Measurements from ENCODE around the gene LYRM4. TPM values are rescaled to one million over a fixed set of nuclear protein-coding genes. Genes with fewer than 3 reads are reported as not detected.

LYRM4 gene
- total and polyA plus RNA-seq, 4 donors, result 17.9 to 28.7 (median 21.1) TPM

- ATAC-seq (ENCODE audit: low FRiP score) (no peak), DNase-seq (no peak)
- peaks cover 0 to 7% of the 10 kb centered on the region in 2 donors for H3K4me1 ChIP-seq (ENCODE audit: control insufficient read depth in 1 of 2, insufficient read depth in 2 of 2, low read length in 2 of 2)
- no peak overlapping the region for H3K4me3 ChIP-seq (ENCODE audit: low read length in 2 of 2)
- H3K9me3 ChIP-seq (ENCODE audit: control insufficient read depth, low read length), result no peaks in the 10 kb centered on the region
- H3K27me3 ChIP-seq (ENCODE audit: control insufficient read depth in 1 of 2, insufficient read depth in 2 of 2, low read length in 1 of 2), result no peaks in the 10 kb centered on the region
- H3K27ac ChIP-seq (ENCODE audit: low read depth in 1 of 2, low read length in 2 of 2), result no peak overlapping the region
- peaks cover 0 to 2% of the 10 kb centered on the region in 2 donors for H3K36me3 ChIP-seq (ENCODE audit: control insufficient read depth in 1 of 2, insufficient read depth in 2 of 2, low read length in 1 of 2)
- WGBS, 2 donors, result 97 to 98% methylated on average over 3 of the region's 3 CpGs
- intact Hi-C loops (cut with DNase I), result no loop called here
Measured at GRCh38 chr6:5188646-5189045, 72.1 kb downstream of the LYRM4 start.

GRCh38 chr6:5184878-5185277 is 75.9 kb downstream of the LYRM4 start:
- Histone ChIP-seq H3K36me3 (ENCODE audit: control insufficient read depth in 1 of 2, insufficient read depth in 2 of 2, low read length in 1 of 2) (peaks cover 0 to 2% of the 10 kb centered on the region in 2 donors), H3K9me3 (ENCODE audit: control insufficient read depth, low read length) (no peaks in the 10 kb centered on the region), H3K4me3 (ENCODE audit: low read length in 2 of 2) (no peak overlapping the region), H3K27ac (ENCODE audit: low read depth in 1 of 2, low read length in 2 of 2) (no peak overlapping the region), H3K27me3 (ENCODE audit: control insufficient read depth in 1 of 2, insufficient read depth in 2 of 2, low read length in 1 of 2) (no peaks in the 10 kb centered on the region), H3K4me1 (ENCODE audit: control insufficient read depth in 1 of 2, insufficient read depth in 2 of 2, low read length in 2 of 2) (no peaks in the 10 kb centered on the region)
- intact Hi-C loops (cut with DNase I), result no loop called here
- no peak for DNase-seq
- 85 to 94% methylated on average over 9 of the region's 9 CpGs for whole genome bisulfite sequencing, 2 donors
- no peak for ATAC-seq (ENCODE audit: low FRiP score)

- DNase-seq (no peak), ATAC-seq (ENCODE audit: low FRiP score) (no peak)
- Histone ChIP-seq H3K27me3 (ENCODE audit: control insufficient read depth in 1 of 2, insufficient read depth in 2 of 2, low read length in 1 of 2) (no peaks in the 10 kb centered on the region), H3K4me1 (ENCODE audit: control insufficient read depth in 1 of 2, insufficient read depth in 2 of 2, low read length in 2 of 2) (no peaks in the 10 kb centered on the region), H3K4me3 (ENCODE audit: low read length in 2 of 2) (no peak overlapping the region), H3K27ac (ENCODE audit: low read depth in 1 of 2, low read length in 2 of 2) (no peak overlapping the region), H3K36me3 (ENCODE audit: control insufficient read depth in 1 of 2, insufficient read depth in 2 of 2, low read length in 1 of 2) (peaks cover 0 to 2% of the 10 kb centered on the region in 2 donors), H3K9me3 (ENCODE audit: control insufficient read depth, low read length) (no peaks in the 10 kb centered on the region)
- intact Hi-C loops (cut with DNase I), result no loop called here
- 49 to 70% methylated on average over 2 of the region's 2 CpGs for WGBS, 2 donors
Measured at GRCh38 chr6:5184218-5184617, 76.5 kb downstream of the LYRM4 start.

GRCh38 chr6:5181510-5182317 is 79.0 kb downstream of the LYRM4 start:
- intact Hi-C loops (cut with DNase I), result no loop called here
- H3K27ac ChIP-seq (ENCODE audit: low read depth in 1 of 2, low read length in 2 of 2), result no peak overlapping the region
- peaks cover 0 to 2% of the 10 kb centered on the region in 2 donors for H3K36me3 ChIP-seq (ENCODE audit: control insufficient read depth in 1 of 2, insufficient read depth in 2 of 2, low read length in 1 of 2)
- DNase-seq (no peak), ATAC-seq (ENCODE audit: low FRiP score) (no peak)
- H3K4me3 ChIP-seq (ENCODE audit: low read length in 2 of 2), result no peak overlapping the region
- no peaks in the 10 kb centered on the region for H3K27me3 ChIP-seq (ENCODE audit: control insufficient read depth in 1 of 2, insufficient read depth in 2 of 2, low read length in 1 of 2)
- no peaks in the 10 kb centered on the region for H3K4me1 ChIP-seq (ENCODE audit: control insufficient read depth in 1 of 2, insufficient read depth in 2 of 2, low read length in 2 of 2)
- no peaks in the 10 kb centered on the region for H3K9me3 ChIP-seq (ENCODE audit: control insufficient read depth, low read length)
- 80 to 87% methylated on average over 4 of the region's 4 CpGs for WGBS, 2 donors

- Histone ChIP-seq H3K36me3 (ENCODE audit: control insufficient read depth in 1 of 2, insufficient read depth in 2 of 2, low read length in 1 of 2) (no peaks in the 10 kb centered on the region), H3K27me3 (ENCODE audit: control insufficient read depth in 1 of 2, insufficient read depth in 2 of 2, low read length in 1 of 2) (no peaks in the 10 kb centered on the region), H3K27ac (ENCODE audit: low read depth in 1 of 2, low read length in 2 of 2) (no peak overlapping the region), H3K9me3 (ENCODE audit: control insufficient read depth, low read length) (no peaks in the 10 kb centered on the region), H3K4me1 (ENCODE audit: control insufficient read depth in 1 of 2, insufficient read depth in 2 of 2, low read length in 2 of 2) (no peaks in the 10 kb centered on the region), H3K4me3 (ENCODE audit: low read length in 2 of 2) (no peak overlapping the region)
- ATAC-seq (ENCODE audit: low FRiP score), result no peak
- no peak for DNase-seq
- WGBS, 2 donors, result 97 to 100% methylated on average over 4 of the region's 4 CpGs
- intact Hi-C loops (cut with DNase I), result no loop called here
Measured at GRCh38 chr6:5180636-5181035, 80.1 kb downstream of the LYRM4 start.

- no peaks in the 10 kb centered on the region for H3K4me1 ChIP-seq (ENCODE audit: control insufficient read depth in 1 of 2, insufficient read depth in 2 of 2, low read length in 2 of 2)
- no peaks in the 10 kb centered on the region for H3K36me3 ChIP-seq (ENCODE audit: control insufficient read depth in 1 of 2, insufficient read depth in 2 of 2, low read length in 1 of 2)
- H3K27me3 ChIP-seq (ENCODE audit: control insufficient read depth in 1 of 2, insufficient read depth in 2 of 2, low read length in 1 of 2), result no peaks in the 10 kb centered on the region
- intact Hi-C loops (cut with DNase I), result no loop called here
- no peak overlapping the region for H3K27ac ChIP-seq (ENCODE audit: low read depth in 1 of 2, low read length in 2 of 2)
- no peak for ATAC-seq (ENCODE audit: low FRiP score)
- WGBS, 2 donors, result 95 to 98% methylated on average over 5 of the region's 5 CpGs
- no peak for DNase-seq
- no peaks in the 10 kb centered on the region for H3K9me3 ChIP-seq (ENCODE audit: control insufficient read depth, low read length)
- no peak overlapping the region for H3K4me3 ChIP-seq (ENCODE audit: low read length in 2 of 2)
Measured at GRCh38 chr6:5179917-5180316, 80.8 kb downstream of the LYRM4 start.

GRCh38 chr6:5178806-5179205 is 81.9 kb downstream of the LYRM4 start:
- H3K4me3 ChIP-seq (ENCODE audit: low read length in 2 of 2), result no peak overlapping the region
- intact Hi-C loops (cut with DNase I), result no loop called here
- no peak for ATAC-seq (ENCODE audit: low FRiP score)

GRCh38 chr6:5175635-5176034 is 85.1 kb downstream of the LYRM4 start:
- DNase-seq, result no peak
- Histone ChIP-seq H3K4me1 (ENCODE audit: control insufficient read depth in 1 of 2, insufficient read depth in 2 of 2, low read length in 2 of 2) (no peaks in the 10 kb centered on the region), H3K9me3 (ENCODE audit: control insufficient read depth, low read length) (no peaks in the 10 kb centered on the region), H3K27ac (ENCODE audit: low read depth in 1 of 2, low read length in 2 of 2) (no peak overlapping the region), H3K4me3 (ENCODE audit: low read length in 2 of 2) (no peak overlapping the region), H3K36me3 (ENCODE audit: control insufficient read depth in 1 of 2, insufficient read depth in 2 of 2, low read length in 1 of 2) (no peaks in the 10 kb centered on the region), H3K27me3 (ENCODE audit: control insufficient read depth in 1 of 2, insufficient read depth in 2 of 2, low read length in 1 of 2) (no peaks in the 10 kb centered on the region)
- no peak for ATAC-seq (ENCODE audit: low FRiP score)
- WGBS, 2 donors, result 88 to 92% methylated on average over 6 of the region's 6 CpGs
- intact Hi-C loops (cut with DNase I), result no loop called here

More at GRCh38 chr6:5178806-5179205, 81.9 kb downstream of the LYRM4 start:
- Histone ChIP-seq H3K36me3 (ENCODE audit: control insufficient read depth in 1 of 2, insufficient read depth in 2 of 2, low read length in 1 of 2) (no peaks in the 10 kb centered on the region), H3K27me3 (ENCODE audit: control insufficient read depth in 1 of 2, insufficient read depth in 2 of 2, low read length in 1 of 2) (no peaks in the 10 kb centered on the region), H3K4me1 (ENCODE audit: control insufficient read depth in 1 of 2, insufficient read depth in 2 of 2, low read length in 2 of 2) (no peaks in the 10 kb centered on the region), H3K9me3 (ENCODE audit: control insufficient read depth, low read length) (no peaks in the 10 kb centered on the region), H3K27ac (ENCODE audit: low read depth in 1 of 2, low read length in 2 of 2) (no peak overlapping the region)
- 68% methylated on average over 2 of the region's 2 CpGs for WGBS, 2 donors
- DNase-seq, result no peak
